Measurements from ENCODE around the gene SERPINA10. TPM values are rescaled to one million over a fixed set of nuclear protein-coding genes. Genes with fewer than 3 reads are reported as not detected.

The SERPINA10 gene
- not detected in 2 replicates for polyA plus RNA-seq
- polyA minus RNA-seq = not detected in 2 replicates

- H3K4me2 ChIP-seq (ENCODE audit: low read length) = no peak within 1 kb of the TSS
- no peaks in the 10 kb centered on the region for H3K9me2 ChIP-seq (ENCODE audit: insufficient read depth, low read length)
- no peak within 1 kb of the TSS for H3K4me3 ChIP-seq (ENCODE audit: low read length)
- H3F3A ChIP-seq (ENCODE audit: insufficient read depth, low read length, poor library complexity, severe bottlenecking) = no peaks in the 10 kb centered on the region
- no peak for TF ChIP-seq SMC3 (conservative IDR thresholded peaks at IDR 0.05; ENCODE audit: poor library complexity)
- no peak for TF ChIP-seq CTCF (IDR thresholded peaks at IDR 0.05; ENCODE audit: poor library complexity, severe bottlenecking)
- no peak for TF ChIP-seq MXI1 (conservative IDR thresholded peaks at IDR 0.05; ENCODE audit: poor library complexity, severe bottlenecking)
- TF ChIP-seq EP300 (conservative IDR thresholded peaks at IDR 0.05; ENCODE audit: poor library complexity, severe bottlenecking) = no peak
- TF ChIP-seq POLR2AphosphoS5 (IDR thresholded peaks at IDR 0.05) = no peak
- TF ChIP-seq REST (IDR thresholded peaks at IDR 0.05; ENCODE audit: borderline replicate concordance) = no peak
- no peak for TF ChIP-seq RAD21 (conservative IDR thresholded peaks at IDR 0.05)
- no peak for TF ChIP-seq EZH2 (IDR thresholded peaks at IDR 0.05; ENCODE audit: borderline replicate concordance, insufficient read depth, low read length, poor library complexity, severe bottlenecking)
- TF ChIP-seq TAF1 (IDR thresholded peaks at IDR 0.05; ENCODE audit: low read depth) = no peak
- H2AFZ ChIP-seq (ENCODE audit: low read depth, low read length) = no peak within 1 kb of the TSS
- H3K27me3 ChIP-seq (ENCODE audit: insufficient read depth, low read depth, low read length) = no peaks in the 10 kb centered on the region
- no peaks in the 10 kb centered on the region for H3K9me3 ChIP-seq (ENCODE audit: low read length)
- H4K20me1 ChIP-seq (ENCODE audit: insufficient read depth) = no peaks in the 10 kb centered on the region
- no peaks in the 10 kb centered on the region for H3K36me3 ChIP-seq (ENCODE audit: insufficient read depth, low read length)
- H3K79me2 ChIP-seq (replicated peaks; ENCODE audit: insufficient read depth, low read length) = no peaks in the 10 kb centered on the region
- H3K9ac ChIP-seq (ENCODE audit: low read length) = no peak within 1 kb of the TSS
- no peak within 1 kb of the TSS for H3K27ac ChIP-seq (ENCODE audit: low read length)
These were observed at the start of gene SERPINA10 for GRCh38 chr14:94292872-94293577. SERPINA10 (minus strand) TSS chr14:94293268; CDS start chr14:94290593, 2,675 bp downstream.

GRCh38 chr14:94342334-94342934 lies 49.4 kb upstream of the SERPINA10 start:
- H3K27me3 ChIP-seq (ENCODE audit: insufficient read depth, low read depth, low read length) = no peaks in the 10 kb centered on the region
- no peak overlapping the region for H3K4me3 ChIP-seq (ENCODE audit: low read length)
- H3K27ac ChIP-seq (ENCODE audit: low read length) = no peak overlapping the region
- no peak overlapping the region for H2AFZ ChIP-seq (ENCODE audit: low read depth, low read length)
- H3K36me3 ChIP-seq (ENCODE audit: insufficient read depth, low read length) = no peaks in the 10 kb centered on the region
- no peak overlapping the region for H3K4me2 ChIP-seq (ENCODE audit: low read length)
- H3K9ac ChIP-seq (ENCODE audit: low read length) = no peak overlapping the region
- H3K9me3 ChIP-seq (ENCODE audit: low read length) = no peaks in the 10 kb centered on the region
- no peaks in the 10 kb centered on the region for H3F3A ChIP-seq (ENCODE audit: insufficient read depth, low read length, poor library complexity, severe bottlenecking)
- no peaks in the 10 kb centered on the region for H3K9me2 ChIP-seq (ENCODE audit: insufficient read depth, low read length)
- no peaks in the 10 kb centered on the region for H3K79me2 ChIP-seq (replicated peaks; ENCODE audit: insufficient read depth, low read length)
- H4K20me1 ChIP-seq (ENCODE audit: insufficient read depth) = no peaks in the 10 kb centered on the region
- TF ChIP-seq MXI1 (conservative IDR thresholded peaks at IDR 0.05; ENCODE audit: poor library complexity, severe bottlenecking) = no peak
- no peak for TF ChIP-seq CTCF (IDR thresholded peaks at IDR 0.05; ENCODE audit: poor library complexity, severe bottlenecking)

Data from neural cell (in vitro differentiated cells).